Posterior cingulate gyrus (tissue), 11 donors: Measurements from ENCODE around the gene TGFBR1.

Source experiments
- DNase-seq, 10 donors: peaks; one replicate each; pipeline versions ENCODE4 v3.0.0 to v3.0.0-alpha.2; 2020 to 2021; ENCODE audit warnings: mixed read lengths in 3 of 10
- intact Hi-C: fragments of 100-400 bp; cut with DNase I; formaldehyde crosslinking; loops from one replicate; pipeline ENCODE4 v1.15.1; 2023

Gene TGFBR1

DNA sequence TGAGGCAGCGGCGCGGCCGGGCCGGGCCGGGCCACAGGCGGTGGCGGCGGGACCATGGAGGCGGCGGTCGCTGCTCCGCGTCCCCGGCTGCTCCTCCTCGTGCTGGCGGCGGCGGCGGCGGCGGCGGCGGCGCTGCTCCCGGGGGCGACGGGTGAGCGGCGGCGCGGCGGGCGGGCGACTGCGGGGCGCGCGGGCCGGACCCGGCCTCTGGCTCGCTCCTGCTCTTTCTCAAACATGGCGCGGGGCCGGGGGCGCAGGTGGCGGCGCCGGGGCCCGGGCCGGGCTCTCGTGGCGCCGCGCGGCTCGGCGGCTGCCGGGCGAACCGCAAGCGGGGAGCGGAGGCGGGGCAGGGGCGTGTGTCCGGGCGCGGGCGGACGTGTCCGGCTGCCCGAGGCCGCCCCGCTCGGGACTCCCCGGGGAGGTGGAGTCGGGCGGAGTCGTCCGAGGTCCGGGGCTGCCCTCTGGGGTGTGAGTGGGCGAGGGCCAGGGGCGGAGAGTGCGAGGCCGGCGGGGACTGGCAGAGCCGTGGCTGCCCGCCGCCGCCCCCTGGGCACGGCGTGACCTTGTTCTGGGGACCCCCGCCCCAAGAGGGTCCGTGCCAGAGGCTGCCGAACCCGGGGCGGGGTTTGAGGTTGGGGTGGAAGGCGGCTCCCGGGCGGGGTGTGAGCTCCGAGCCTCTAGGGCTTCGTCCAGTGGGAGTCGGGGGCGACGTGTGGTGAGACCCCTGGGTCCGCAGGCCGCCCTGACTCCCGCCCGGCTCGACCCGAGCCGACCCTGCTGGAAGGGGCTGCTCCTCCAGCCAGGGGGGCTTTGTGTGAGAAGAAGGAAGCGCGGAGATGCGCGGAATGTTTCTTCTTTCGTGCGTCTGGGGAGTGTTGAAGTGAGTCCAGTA lies 485 bp downstream of the TGFBR1 start:
- intact Hi-C loops: no loop called here
- peak in 8 of 10 donors; percentile 6 to 89 (median 35) for DNase-seq

DNA sequence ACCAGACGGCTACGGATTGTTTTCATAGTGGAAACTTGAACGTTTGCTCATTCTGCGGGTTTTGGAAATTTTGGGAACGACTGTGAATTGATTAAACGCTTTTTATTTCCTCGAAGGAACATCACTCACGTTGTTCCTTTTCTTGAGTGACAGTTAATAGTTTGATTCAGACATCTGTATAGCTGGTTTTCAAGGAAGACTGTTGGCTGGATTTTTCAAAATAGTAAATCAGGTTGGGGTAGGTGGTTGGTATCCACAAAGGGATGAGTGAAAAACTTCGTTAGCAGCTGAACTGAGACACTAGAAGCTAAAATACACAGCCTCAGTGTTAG lies 1.1 kb downstream of the TGFBR1 start:
- DNase-seq: no peak
- intact Hi-C loops: no loop called here

DNA sequence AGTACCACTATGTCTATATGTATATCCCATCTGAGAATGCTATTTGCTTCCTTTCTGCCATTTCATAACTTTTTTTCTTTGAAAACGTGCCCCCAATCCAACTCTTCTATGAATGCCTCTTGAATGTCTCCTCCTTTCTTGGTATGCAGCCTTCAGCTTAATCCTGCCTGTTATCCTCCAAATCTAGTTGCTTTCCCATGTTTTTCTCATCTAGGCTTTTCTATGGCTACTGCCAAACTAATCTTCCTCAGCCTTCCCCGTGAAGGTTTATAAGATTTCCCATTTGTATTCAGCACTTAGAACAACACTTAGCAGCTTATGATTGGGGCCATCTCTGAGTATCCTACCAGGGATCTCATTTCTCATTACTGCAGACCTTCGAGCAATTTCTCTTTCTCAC lies 2.5 kb downstream of the TGFBR1 start:
- DNase-seq: no peak
- intact Hi-C loops: no loop called here

DNA sequence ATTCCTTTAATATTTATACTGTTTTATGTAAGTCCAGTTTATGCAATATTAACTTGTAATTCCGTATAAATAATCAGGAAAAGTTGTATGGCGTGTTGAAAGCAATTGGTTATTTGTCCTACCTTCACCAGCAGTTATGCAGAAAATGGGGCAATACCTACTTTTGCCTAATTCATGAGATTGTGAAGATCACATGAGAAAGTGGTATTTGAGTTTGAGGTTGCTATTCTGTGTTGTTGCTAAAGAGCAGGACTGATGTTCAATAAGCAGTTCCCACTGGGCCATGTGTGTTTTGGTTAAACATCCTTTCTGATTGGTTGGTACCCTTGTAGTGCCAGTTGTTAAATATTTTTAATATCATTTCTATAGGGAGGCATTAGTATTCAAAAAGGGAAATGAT lies 3.2 kb downstream of the TGFBR1 start:
- no peak for DNase-seq
- intact Hi-C loops: no loop called here

GRCh38 chr9:99109522-99109921 lies 4.6 kb downstream of the TGFBR1 start:
- intact Hi-C loops: no loop called here
- DNase-seq: no peak

DNA sequence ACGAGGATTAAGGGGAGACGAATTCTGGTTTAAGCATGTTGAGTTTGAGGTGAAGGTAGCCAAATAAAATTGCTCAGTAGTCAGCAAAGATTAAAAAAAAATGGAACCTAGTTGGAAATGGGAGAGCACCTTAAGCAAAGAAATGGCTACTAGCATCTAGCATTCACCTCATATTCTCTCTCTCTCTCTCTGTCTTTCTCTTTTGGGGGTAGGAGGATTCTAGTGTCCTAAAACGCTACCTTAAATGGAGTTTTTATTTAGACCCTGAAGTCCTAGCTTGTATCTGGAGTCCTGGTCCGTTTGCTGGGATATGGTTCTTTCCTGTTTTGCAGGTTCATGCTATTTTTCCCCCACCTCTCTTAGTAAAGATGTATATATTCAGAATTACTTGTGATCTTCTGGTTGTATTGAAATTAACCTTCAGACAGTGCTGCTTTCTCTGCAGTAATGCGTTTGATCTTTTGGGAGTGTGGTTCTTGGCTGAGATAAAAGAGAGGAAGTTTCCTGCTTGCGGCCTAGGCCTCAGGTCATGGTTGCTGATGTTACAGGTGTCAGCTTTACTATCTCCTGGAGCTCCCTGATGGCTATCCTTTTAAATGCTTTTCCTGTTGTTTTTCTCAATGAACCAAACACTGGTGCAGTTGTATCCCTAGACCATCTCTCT lies 8.0 kb downstream of the TGFBR1 start:
- intact Hi-C loops: no loop called here
- DNase-seq: no peak

GRCh38 chr9:99113414-99114048 lies 8.6 kb downstream of the TGFBR1 start:
- no peak for DNase-seq
- intact Hi-C loops: no loop called here

DNA sequence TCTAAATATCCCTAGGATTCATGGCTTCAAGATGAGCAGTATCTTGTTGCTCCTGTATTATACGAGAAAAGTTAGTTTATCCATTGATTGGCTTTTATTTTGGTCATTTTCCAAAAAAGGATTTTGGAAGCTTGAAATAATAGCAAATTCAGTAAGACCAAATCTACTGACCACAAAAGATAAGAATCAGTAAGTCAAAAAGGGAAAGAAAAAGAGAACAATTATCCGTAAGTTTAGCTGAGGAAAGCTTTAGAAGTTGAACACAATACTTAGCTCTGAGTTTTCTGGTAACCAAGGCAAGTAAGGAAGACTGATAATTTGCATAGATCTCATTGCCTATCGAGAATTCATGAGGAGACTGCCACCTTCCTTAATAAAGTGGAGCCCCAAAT lies 9.1 kb downstream of the TGFBR1 start:
- DNase-seq: no peak
- intact Hi-C loops: no loop called here

- no peak for DNase-seq
- intact Hi-C loops: no loop called here
Measured at GRCh38 chr9:99114846-99115500, 10.1 kb downstream of the TGFBR1 start.

DNA sequence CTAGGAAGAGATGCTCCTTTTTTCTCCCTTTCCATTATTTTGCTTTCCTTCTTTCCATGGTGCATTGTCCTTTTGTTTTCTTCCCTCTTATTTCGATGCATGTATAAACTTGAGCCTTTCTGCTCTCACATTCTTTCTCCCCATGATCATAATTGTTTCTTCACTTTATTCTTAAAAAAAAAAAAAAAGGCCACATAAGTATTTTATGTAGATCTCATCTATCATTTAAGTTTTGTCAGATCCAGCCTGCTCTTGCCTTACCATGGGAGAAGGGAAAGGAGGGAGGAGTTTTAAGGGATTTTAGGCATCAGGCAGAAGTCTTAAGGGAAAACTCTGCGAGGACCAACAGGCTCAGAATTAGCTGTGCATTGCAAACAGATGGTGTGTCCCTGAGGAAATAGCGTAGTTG lies 11.1 kb downstream of the TGFBR1 start:
- intact Hi-C loops: no loop called here
- DNase-seq: no peak

- intact Hi-C loops: no loop called here
- no peak for DNase-seq
Measured at GRCh38 chr9:99118782-99119466, 14.0 kb downstream of the TGFBR1 start.

DNA sequence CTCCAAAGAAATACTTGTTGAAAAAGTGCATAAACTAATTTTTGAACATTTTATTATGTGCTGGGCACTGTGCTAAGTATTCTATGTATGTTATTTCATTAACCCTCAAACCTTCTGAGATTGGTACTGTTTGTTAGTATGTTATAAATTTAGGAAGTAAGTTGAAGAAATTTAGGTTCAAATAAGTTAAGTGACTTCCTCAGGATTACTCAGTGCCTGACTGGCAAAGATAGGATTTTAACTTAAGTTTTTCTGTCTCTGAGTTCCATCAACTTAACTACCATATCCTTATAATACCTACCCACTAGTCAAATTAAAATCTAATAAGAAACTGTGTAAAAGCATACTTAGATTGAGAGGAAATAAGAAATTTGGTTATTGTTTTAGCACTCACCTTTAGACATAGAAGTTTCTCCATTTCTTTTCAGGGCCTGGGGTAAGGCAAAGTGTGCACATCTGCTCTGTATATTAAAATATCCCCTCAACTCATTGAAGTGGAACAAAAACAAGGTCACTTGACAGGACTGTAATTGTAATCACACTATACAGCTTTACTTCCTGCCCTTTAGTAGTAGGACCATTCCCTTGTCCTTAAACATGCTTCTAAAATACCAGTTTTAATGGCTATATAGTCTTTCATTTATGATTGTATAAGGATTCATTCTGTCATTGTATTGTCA lies 15.2 kb downstream of the TGFBR1 start:
- intact Hi-C loops: no loop called here
- DNase-seq: no peak

DNA sequence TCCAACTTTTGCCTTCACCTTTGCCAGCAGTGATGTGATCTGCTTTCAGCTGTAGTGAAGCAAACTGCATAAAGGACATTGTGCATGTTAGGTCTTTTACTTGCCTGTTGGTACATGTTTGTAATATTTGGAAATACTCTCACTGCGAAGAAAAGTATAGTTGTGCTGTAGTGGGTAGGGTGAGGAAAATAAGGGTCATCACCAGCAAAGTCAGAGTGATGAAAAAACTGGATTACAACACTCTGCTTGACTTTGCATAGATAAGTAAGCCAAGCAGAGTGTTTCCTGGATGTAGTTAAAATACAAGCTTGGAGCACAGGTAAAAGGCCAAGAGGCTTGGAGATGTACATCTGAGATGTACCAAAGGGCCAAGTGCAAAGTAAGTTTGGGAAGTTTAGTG lies 16.7 kb downstream of the TGFBR1 start:
- intact Hi-C loops: no loop called here
- DNase-seq: no peak

GRCh38 chr9:99124534-99125255 lies 19.8 kb downstream of the TGFBR1 start:
- intact Hi-C loops: no loop called here
- no peak for DNase-seq

DNA sequence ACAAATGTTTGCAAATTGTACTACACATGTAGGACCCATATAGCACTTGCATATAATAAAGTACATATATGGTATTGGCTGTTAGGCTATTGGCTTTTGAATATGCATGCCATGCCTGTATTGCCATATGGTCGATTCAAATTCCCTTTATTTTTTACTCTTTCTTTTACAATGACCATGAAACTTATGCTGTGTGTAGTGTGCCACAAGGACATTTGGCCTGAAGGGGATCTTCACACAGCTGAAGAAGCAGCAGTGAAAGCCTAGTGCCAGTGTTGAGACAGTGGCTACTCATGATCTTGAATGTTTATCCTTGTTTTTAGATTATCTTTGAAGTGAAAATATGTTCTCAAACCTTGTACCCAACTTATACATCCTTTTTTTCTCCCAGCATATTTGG lies 20.5 kb downstream of the TGFBR1 start:
- intact Hi-C loops: no loop called here
- no peak for DNase-seq

DNA sequence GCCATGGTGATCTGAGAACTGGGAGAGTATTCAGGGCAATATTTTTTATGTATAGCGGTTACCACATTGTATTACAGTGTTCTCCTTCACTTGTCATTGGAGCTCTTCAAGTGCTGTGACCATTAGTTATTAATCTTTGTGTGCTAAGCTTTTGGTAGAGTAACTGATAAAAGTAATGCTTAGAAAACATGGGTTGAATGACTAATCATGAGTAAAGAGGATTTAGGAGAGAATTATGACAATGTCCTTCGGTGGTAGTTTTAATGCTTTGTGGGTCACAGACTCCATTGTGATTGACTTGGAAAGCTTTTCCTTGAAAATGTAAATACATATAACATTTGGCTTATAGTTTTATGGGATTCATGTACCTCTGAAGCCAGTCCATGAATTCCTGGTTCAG lies 21.4 kb downstream of the TGFBR1 start:
- DNase-seq: no peak
- intact Hi-C loops: no loop called here

GRCh38 chr9:99127356-99128132 lies 22.6 kb downstream of the TGFBR1 start:
- intact Hi-C loops: no loop called here
- no peak for DNase-seq

DNA sequence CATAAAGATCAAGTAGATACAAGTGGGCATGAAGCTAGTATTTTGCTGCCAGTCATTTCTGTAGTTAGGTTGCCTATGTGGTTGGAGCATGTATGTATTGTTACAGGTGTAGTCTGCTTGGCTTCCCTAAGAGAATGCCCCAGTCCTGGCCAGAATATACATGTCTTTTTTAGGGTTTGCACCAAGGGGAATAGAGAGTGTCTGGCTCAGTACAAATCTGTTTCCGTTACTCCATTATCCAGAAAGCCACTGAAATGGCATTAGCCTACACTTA lies 23.2 kb downstream of the TGFBR1 start:
- intact Hi-C loops: no loop called here
- no peak for DNase-seq

DNA sequence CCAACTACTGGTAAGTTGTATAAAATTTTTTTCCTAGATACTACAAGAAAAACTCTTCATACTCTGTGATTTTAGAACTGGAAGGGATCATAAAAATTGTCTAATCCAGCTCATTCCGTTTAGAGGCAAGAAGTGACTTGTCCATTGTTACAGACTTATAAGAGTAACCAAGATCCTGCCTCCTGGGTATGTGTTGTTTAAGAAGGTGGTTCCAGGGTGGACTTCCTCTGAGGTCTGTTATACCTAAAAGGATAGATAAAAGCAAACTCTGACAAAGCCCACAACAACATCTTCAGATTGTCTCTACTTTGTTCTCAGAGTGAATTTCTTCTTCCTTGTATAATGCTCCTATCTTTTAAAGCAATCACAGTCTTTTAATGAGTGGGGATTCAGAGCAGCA lies 24.2 kb downstream of the TGFBR1 start:
- intact Hi-C loops: no loop called here
- DNase-seq: no peak
